Nephron (organoid): ENCODE results near the gene SCG2.

Experiments
- H3K27ac Mint-ChIP-seq, 3 experiments: 2 replicates each; pipeline ENCODE4 v1.8.0; 2020; ENCODE audit warnings: mixed read lengths in 3 of 3, mild to moderate bottlenecking in 2 of 3, moderate library complexity in 1 of 3
- H3K27me3 Mint-ChIP-seq: 2 replicates; pipeline ENCODE4 v1.8.0; 2021; ENCODE audit warnings: low read depth, mild to moderate bottlenecking, moderate library complexity, mixed read lengths
- H3K36me3 Mint-ChIP-seq: 2 replicates; pipeline ENCODE4 v1.8.0; 2020; ENCODE audit warnings: low read depth, mixed read lengths
- H3K4me1 Mint-ChIP-seq: 2 replicates; pipeline ENCODE4 v1.8.0; 2020; ENCODE audit warnings: mixed read lengths
- H3K4me3 Mint-ChIP-seq, 3 experiments: 2 replicates each; pipeline ENCODE4 v1.8.0; 2020; ENCODE audit warnings: mild to moderate bottlenecking in 3 of 3, mixed read lengths in 3 of 3, moderate library complexity in 2 of 3
- H3K9me3 Mint-ChIP-seq: 2 replicates; pipeline ENCODE4 v1.8.0; 2020; ENCODE audit warnings: mixed read lengths
- TF ChIP-seq, protein P1 (sequence below), 3 experiments: fragments of 200-600 bp; sonication (generic); IDR thresholded peaks; one replicate each; pipeline ENCODE4 v1.5.0; 2021; ENCODE audit warnings: antibody characterized with exemption in 3 of 3; ENCODE audit not compliant: unreplicated experiment in 3 of 3

SCG2 gene

DNA sequence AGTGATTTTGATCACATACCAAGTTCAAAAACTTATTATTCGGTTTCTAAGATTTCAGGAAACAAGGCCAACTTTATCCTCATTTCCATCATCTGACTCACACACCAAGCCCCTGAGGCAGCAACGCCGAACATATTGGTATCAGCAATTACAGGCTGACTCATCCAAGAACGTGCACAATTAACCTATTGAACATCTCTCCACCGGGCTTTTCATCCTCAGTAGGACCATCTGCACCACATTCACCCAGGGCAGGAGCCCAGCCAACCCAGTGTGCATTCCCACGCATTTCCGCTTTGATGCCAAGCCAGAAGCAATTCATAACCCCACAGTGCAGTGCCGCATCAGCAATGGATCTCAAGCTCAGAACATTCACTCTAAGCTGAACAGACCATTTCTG is 52.9 kb downstream of the SCG2 start:
- H3K4me3 Mint-ChIP-seq = no peak overlapping the region
- no peaks in the 10 kb centered on the region for H3K4me1 Mint-ChIP-seq
- H3K27ac Mint-ChIP-seq = no peak overlapping the region
- TF ChIP-seq, protein P1, sequence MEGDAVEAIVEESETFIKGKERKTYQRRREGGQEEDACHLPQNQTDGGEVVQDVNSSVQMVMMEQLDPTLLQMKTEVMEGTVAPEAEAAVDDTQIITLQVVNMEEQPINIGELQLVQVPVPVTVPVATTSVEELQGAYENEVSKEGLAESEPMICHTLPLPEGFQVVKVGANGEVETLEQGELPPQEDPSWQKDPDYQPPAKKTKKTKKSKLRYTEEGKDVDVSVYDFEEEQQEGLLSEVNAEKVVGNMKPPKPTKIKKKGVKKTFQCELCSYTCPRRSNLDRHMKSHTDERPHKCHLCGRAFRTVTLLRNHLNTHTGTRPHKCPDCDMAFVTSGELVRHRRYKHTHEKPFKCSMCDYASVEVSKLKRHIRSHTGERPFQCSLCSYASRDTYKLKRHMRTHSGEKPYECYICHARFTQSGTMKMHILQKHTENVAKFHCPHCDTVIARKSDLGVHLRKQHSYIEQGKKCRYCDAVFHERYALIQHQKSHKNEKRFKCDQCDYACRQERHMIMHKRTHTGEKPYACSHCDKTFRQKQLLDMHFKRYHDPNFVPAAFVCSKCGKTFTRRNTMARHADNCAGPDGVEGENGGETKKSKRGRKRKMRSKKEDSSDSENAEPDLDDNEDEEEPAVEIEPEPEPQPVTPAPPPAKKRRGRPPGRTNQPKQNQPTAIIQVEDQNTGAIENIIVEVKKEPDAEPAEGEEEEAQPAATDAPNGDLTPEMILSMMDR (IDR thresholded peaks at IDR 0.05; ENCODE audit: unreplicated experiment in 3 of 3) = no peak
- peaks cover 5% of the 10 kb centered on the region for H3K27me3 Mint-ChIP-seq
- H3K36me3 Mint-ChIP-seq = no peaks in the 10 kb centered on the region
- H3K9me3 Mint-ChIP-seq = no peaks in the 10 kb centered on the region

DNA sequence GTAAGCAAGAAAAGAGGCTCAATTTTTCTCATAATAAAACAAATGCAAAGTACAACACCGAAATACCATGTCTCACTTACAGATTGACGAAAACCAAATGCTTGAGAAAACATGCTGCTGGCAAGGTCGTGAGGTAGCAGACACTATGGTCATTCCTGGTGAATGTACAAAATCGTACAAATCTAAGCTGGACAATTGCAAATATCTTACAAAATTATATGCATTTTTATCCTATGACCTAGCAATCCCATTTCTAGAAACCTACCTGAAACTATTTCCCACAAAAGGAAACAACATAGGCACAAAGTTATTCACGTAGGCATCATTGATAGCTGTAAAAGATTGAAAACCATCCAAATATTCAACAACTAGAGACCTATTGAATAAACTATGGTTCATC is 54.0 kb downstream of the SCG2 start:
- Mint-ChIP-seq H3K27ac (no peak overlapping the region), H3K27me3 (peaks cover 1% of the 10 kb centered on the region), H3K4me1 (no peaks in the 10 kb centered on the region), H3K36me3 (no peaks in the 10 kb centered on the region), H3K4me3 (no peak overlapping the region), H3K9me3 (no peaks in the 10 kb centered on the region)
- TF ChIP-seq, protein P1 (IDR thresholded peaks at IDR 0.05; ENCODE audit: unreplicated experiment in 3 of 3) = no peak
